Muscle of back (tissue), 11 donors: ENCODE measurements around the gene VRK1. TPM values are rescaled to one million over a fixed set of nuclear protein-coding genes. Genes with fewer than 3 reads are reported as not detected.
"Not testable (repeated sequence)": the region's sequence is repeated elsewhere in the genome, so short reads cannot be mapped to it uniquely, and the experiment has no call there.

Experiments
- DNase-seq, 3 donors: peaks; one replicate each; pipeline versions ENCODE4 v3.0.0 to v3.0.0-alpha.2; 2013
- polyA plus RNA-seq, 10 donors: library from polyadenylated mRNA; unstranded; fragments of 120-200 nt; gene quantifications; one replicate each; pipeline ENCODE4 v1.2.1, GENCODE V29; 2013; ENCODE audit not compliant: insufficient read length in 10 of 10

VRK1 gene
- polyA plus RNA-seq, 10 donors, result 8.1 to 15.4 (median 11.5) TPM

DNA sequence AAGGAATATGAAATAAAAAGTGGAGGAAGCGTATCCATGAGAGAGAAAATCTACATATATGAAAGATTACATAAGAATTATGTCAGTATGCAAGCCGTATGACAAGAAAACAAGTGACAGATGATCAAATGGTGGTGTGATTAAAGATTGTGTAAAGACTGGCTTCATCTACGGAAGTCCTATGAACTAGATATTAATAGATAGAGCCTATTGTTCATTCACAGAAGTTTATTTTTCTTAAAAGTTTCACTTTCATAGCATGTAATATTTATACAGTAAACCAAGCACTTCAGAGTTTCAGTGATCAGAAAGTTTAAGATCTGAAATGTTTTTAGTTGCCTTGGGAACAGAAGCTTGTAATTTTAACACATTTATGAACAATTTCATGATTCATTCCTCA is 84.5 kb downstream of the VRK1 start:
- DNase-seq, result no peak

DNA sequence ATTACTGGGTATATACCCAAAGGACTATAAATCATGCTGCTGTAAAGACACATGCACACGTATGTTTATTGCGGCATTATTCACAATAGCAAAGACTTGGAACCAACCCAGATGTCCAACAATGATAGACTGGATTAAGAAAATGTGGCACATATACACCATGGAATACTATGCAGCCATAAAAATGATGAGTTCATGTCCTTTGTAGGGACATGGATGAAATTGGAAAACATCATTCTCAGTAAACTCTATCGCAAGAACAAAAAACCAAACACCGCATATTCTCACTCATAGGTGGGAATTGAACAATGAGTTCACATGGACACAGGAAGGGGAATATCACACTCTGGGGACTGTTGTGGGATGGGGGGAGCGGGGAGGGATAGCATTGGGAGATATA is 86.8 kb downstream of the VRK1 start:
- DNase-seq, result not testable (repeated sequence)

DNA sequence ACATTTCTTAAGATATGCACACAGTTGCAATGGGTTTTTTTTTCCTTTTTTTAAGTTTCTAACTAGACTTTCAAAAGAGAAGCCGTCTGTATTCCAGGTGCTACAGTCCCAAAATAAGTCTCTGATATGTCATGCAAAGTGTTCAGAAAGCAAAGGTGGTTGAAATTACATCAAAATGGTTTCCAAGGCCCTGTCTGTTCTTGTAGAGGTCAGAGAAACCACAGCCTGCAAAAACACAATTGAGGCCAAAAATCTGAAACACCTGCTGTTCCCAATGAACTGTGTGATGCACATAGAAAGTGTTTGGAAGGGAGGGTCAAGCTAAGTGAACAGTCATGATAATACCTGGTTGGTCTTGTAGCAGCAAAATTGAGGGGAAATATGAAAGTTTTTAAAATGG is 91.0 kb downstream of the VRK1 start:
- no peak for DNase-seq

DNA sequence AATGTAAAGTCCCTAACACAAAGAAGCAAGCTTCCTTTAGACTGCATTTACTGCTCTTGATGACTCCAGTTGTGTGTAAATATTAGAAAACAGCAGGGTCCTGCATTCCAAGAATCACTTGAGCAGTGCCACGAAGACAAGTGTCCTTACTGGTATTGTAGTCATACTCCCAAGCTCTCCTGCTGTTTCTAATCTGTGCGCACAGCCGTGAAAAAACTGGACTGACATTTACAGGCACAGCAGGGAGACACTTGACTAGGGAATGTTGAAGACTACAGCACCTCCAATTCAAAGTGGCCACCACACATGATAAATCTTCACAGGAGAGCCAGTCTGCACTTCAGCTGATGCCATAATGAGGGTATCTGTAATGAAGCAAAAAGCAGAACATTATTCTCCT is 91.4 kb downstream of the VRK1 start:
- no peak for DNase-seq

DNA sequence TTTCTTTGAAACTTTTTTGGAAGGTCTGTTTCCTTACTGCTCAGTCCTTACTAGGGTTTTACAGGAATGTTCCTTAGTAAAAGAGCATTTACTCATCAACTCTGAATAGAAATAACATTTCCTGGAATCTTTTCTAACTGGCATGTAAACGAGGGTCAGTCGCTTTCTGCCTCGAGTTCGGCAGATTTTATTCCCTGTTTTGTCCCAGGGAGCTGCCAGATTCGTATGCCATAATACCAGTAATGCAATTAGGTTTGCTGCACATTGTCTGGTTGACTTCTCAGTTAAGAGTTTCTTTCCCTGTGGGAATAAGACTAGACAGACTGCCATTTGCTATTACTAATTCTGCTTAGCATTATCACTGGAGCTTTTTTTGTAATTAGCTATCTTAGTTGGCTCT is 91.9 kb downstream of the VRK1 start:
- no peak for DNase-seq

DNA sequence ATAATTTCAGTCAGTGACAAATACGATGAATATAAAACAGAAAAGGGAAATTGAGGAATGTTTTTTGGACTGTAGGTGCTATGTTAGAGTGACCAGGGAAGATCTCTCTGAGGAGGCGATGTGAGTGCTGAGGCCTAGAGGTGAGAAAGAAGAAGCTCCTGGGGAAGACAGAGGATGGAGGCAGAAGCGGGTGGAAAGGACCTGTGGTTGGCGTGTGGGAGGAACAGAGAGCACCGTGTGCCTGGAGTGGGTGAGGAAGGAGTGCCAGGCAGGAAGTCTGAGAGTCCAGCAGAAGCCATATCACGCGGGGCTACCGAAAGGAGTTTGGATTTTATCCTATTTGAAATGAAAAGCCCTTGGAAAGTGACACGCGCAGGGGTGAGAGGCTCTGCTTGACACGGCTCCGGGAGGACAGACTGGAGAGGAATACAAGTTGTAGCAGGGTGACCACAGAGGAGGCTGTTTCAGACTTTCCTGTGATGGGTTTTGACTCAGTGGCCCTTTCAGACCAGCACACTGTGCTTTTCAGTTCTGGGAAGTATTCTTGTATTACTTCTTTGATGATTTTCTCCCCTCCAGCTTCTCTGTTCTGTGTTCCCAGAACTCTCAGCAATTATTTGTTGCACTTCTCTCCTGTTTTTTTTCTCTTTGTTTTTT is 96.9 kb downstream of the VRK1 start:
- no peak for DNase-seq

DNA sequence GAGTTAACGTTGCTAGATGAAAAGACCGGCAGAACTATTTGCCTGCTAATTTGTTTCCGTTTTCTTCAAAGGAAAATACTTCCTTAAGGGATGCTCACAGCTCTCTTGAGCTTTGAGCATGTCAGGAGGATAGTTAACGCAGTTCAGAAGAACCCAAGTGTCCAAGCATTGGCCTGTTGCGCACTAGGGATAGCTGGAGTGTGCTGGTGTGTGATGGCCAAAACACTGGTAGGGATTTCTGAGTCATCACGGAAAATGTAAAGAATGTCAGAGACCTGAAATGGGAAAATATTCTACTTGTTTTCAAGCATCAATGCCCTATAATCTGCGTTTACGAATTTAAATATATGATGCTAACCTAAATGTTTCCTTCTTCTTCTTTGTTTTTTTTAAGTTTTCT is 97.8 kb downstream of the VRK1 start:
- no peak for DNase-seq

DNA sequence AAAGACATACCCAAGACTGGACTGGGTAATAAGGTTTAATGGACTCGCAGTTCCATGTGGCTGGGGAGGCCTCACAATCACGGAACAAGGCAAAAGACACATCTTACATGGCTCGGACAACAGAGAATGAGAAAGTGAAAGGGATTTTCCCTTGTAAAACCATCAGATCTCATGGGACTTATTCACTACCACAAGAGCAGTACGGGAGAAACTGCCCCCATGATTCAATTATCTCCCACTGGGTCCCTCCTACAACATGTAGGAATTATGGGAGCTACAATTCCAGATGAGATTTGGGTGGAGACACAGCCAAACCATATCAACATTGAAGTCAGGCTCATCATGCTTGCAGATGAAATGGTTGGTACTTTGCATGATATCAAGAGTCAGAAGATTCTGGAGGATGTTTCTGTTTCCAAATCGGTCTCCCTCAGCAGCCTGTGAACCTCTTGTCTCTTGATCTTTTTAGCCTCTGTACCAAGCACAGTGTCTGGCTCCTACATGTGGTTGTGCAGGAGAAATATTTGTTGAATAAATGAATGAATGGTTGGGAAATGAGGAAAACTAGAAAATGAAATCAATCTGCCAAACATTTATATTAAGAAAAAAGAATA is 98.6 kb downstream of the VRK1 start:
- DNase-seq, result no peak

DNA sequence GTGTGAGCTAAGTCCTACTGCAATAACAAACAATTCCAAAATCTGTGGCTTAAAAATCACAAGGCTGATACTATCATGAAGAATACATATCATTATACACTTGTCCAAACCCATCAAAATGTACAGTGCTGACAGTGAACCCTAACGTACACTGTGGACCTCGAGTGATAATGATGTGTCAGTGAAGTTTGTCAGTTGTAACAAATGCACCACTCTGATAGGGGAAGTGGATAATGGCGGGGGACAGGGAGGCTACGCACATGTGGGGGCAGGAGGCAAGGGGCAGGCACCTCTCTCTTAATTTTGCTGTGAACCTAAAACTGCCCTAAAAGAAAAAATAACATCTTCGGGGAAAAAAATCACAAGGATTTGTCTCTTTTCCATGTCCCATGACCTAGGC is 100.0 kb downstream of the VRK1 start:
- no peak for DNase-seq

DNA sequence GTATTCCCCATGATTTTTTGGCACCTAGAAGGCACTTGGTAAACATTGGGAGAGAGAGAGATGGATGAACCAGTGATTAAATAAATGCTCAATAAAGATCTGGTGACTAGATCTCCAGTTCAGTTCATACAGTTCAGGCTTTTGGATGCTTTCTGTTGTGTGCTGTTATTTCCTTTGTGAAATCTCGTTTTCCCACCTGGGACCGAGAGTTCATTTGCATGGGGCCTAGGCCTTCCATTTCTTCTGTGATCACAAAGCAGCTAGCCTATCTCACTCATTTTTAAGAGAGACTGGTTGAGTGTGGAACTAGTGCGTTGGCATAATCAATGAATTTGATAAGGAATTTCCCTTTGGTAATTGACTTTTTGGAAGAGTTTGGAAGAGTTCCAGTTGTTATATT is 104.0 kb downstream of the VRK1 start:
- DNase-seq, result no peak

DNA sequence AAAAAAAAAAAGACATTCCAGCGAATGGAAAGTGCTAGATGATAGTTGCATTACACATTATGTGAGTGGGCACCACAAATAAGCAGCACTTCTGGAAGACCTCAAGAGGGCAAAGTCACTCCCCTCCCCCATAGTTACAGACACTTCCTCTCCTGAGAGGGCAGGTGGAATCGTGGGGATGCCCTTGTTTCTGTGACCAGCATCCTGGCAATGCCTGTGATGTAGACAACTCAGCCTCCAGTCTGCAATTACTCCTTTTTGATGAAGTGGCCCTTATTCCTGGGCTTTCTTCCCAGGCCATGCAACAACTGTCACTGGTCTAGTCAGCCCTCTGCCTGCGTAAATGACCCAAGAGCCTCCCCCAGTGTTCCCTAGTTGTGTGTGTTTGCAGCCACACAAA is 104.8 kb downstream of the VRK1 start:
- no peak for DNase-seq

DNA sequence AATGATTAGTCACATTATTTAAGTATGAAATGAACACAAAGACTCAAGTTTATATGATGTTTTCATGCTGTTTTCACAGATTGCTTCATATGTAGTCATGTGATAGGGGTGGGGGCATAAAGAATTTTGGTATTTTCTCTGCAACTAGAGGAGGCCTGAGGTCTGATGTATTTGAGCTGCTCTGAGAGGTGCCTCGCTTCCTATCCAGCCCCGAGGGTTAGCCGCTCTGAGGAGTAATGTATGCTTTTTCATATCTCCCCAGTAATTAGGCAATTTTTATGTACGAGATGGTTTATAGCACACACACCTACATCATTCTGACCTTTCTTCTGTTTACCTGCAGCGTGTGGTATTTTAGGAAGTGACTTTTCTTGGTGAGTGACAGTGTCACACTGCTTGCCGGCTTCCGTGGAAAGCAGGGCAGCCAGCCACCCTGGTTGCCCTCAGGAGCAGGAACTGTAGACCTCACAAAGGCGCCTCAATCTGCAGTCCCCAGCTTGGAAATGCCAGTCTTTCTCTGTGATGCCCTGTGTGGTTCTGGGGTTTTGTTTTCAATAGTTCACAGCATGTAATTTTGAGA is 106.4 kb downstream of the VRK1 start:
- no peak for DNase-seq

DNA sequence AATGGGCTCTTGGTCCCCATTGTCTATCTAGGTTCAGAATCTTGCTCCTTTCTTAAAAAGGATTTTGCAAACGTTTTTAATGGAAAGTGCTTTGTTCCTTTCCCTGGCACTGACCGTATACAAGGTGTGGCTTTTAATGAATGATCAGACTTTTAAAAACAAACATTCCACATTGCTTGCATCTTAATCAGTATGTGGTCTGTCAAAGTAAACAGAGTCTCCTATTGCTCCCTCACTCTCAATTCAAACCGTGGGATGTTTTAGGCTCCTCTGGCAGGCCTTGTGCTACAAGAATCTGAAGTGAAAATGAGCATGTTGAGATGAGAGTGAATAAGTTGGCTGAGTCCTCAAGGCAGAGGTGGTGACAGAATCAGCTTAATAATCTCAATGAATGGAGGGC is 107.0 kb downstream of the VRK1 start:
- no peak for DNase-seq

DNA sequence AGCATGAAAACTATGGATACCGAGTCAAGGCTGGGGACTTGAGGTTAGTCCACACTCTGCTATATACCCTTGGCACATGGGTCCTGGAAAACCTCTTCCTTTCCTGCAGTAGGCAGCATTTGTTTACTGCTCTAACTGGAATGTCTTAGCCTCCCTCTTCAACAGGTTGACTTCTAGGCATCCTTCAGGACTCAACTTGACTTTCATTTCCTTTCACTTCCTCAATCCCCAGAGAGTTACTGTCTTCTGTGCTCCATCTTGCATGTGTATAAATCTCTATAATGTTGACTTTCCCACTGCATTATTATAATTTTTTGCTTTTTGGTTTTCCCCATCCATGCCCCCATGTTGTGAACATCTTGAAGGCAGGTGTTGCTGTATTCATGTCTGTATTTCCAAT is 107.9 kb downstream of the VRK1 start:
- DNase-seq, result no peak

DNA sequence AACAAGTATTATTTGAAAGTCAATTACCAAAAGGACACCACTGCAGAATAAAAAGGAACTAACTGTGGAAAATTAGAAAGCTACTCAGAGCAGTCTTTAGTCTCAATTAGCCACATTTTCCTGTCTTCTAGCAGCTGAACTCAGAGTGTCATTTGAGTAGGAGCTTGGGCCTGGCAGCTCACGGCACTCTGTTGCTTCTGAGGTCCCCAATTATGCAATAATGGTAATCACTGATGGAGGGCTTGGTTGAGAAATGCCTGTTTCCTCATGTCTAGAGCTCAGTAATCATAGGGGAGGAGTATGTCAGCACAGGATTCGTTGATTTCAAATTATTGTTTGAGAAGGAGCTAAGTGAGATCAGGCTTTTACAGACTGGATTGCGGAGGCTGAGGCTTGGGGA is 108.6 kb downstream of the VRK1 start:
- DNase-seq, result peak in 1 of 3 donors; percentile 7

DNA sequence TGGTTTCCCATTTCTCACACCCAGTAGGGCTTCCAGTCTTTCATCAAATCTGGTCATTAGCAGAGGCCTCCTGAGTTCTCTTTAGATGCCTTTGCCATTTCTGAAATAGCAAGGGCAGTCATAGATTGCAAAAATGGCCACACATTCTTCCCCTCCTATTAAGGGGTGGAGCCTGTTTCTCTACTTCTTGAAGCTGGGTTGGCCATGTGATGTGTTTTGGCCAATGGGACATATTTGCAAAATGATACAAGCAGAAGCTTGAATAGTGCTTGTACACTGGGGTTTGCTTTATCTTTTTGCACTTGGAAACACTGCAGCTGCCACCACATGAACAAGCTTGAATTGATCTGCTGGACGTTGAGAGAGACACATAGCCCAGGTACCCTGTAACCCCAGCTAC is 109.3 kb downstream of the VRK1 start:
- no peak for DNase-seq

DNA sequence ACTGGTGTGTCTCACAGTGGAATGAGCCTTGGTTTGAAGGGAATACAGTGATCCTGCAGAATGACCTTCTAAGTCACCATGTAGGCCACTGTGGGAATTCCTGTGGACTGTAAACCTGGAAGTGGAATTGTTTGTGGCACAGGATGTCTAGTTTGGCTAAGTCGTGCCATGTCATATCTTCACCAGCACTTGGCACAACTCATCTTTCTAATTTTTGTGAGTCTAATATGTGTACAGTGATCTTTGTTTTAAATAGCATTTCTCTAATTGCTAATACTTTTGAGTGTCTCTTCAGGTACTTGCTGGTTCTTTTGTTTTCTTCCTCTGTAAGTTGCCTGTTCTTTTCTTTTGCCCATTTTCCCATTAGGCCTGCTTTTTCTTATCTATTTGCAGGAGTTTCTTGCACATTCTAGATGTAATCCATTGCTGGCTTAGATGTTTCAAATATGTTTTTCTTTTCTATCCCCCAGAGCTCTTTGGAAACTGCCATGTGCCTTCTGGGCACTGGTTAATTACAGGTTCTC is 112.7 kb downstream of the VRK1 start:
- no peak for DNase-seq

DNA sequence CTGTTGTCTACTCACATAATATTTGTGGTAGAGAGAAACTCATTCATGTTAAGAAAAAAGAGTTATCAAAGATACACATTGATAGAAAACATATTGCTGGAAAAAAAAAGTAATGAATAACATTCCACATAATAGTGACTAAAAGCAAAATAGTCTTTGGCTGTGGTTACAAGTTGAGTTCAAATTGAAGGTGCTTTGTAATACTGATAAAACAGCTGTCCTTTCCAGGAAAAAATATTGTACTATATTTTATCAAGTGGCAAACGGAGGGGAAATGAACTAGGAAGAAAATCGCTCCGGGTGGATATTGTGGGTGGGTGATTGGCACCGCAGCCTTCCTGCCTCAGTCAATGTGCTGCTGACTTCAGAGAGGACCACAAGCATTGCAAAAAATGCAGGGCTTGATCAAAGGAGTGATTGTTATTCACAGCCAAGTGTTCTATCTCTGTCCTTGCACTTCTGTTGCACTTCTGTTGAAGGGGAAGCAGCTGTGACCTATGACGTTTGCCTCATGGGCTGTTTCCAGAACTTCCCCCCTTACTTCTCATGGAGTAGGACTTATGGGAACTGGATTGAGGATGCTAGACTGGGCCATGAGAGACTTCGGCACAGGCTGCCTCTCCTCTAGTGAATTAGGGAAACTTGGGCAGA is 114.4 kb downstream of the VRK1 start:
- peak in 1 of 3 donors; percentile 26 for DNase-seq

DNA sequence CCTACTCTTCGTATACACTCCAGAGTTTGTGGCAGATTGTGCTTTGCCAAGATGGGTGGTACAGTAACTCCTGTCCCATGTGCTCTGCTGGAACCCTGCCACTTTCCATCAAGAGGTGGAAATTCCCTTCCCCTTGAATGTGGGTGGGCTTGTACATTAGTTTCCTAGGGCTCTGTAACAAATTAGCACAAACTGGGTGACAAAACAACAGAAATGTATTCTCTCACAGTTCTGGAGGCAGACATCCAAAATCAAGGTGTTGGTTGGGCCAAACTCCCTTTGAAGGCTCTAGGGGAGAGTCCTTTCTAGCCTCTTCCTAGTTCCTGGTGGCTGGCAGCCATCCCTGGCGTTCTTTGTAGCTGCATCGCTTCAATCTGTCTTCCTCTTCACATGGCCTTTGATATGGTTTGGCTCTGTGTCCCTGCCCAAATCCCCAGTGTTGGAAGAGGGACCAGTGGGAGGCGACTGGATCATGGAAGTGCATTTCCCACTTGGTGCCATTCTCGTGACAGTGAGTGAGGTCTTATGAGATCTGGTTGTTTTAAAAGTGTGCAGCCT is 117.5 kb downstream of the VRK1 start:
- peak in 2 of 3 donors; percentile 5 to 13 for DNase-seq

DNA sequence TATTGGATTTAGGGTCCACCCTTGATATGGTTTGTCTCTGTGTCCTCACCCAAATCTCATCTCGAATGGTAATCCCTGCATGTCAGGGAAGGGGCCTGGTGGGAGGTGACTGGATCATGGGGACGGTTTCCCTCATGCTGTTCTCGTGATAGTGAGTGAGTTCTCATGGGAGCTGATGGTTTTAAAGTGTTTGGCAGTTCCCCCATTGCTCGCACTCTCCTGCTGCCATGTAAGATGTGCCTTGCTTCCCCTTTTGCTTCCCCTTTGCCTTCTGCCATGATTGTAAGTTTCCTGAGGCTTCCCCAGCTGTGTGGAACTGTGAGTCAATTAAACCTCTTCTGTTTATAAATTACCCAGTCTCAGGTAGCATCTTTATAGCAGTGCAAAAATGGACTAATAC is 118.3 kb downstream of the VRK1 start:
- no peak for DNase-seq

DNA sequence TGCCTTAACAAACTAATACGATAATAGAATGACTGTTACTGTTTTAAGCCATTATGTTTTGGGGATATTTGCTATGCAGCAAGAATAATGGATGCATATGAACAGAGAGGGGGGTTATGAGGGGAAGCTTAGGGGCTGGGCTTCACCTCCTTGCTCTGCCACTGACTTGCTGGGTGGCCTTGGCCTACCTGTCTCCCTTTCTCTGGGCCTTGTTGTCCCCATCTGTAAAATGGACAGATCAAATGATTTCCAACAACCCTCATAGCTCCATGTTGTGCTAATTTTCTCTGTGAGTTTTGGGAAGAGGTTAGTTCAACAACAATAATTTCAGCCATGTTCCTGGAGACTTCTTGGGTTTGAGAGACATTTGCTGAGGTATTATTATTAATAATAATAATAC is 119.6 kb downstream of the VRK1 start:
- no peak for DNase-seq

DNA sequence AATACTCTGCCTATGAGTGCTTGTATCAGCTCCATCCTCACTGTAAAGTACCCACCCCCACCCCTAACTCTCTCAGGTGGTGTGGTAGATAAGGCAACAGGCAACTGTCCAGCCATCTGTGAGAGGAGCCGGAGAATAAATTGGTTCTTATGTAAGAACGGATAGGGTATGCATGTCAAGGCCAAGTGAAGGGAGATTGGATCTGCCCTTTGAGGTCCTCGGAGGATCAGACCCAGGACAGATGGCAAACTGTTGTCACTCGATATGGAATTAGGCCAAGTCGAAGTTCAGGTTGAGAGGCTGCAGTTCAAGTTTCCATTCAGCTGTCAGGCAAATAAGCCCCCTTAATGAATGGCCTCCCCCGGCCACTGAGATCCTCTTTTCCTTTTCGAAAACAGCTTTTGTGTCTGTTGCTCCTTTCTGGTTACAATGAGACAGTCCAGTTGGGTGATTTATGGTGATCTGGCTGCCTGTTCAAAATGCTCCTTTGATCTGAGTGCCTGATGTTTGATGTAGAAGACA is 120.3 kb downstream of the VRK1 start:
- DNase-seq, result peak in 1 of 3 donors; percentile 17
